Psoas muscle (tissue), 8 donors: ENCODE results near the gene GRIP1. TPM values are rescaled to one million over a fixed set of nuclear protein-coding genes. Genes with fewer than 3 reads are reported as not detected.

Experiments
- ATAC-seq, 4 donors: fragments of 200-7000 bp; cut with Tn5 transposase; one replicate each; pipeline ENCODE4 v1.9.1; 2020; ENCODE audit warnings: moderate library complexity in 3 of 4, mild to moderate bottlenecking in 2 of 4
- DNase-seq, 2 donors: peaks; one replicate each; pipeline ENCODE4 v3.0.0-alpha.2; 2020
- H3K27ac ChIP-seq: fragments of 200-600 bp; one replicate; pipeline ENCODE4 v1.8.0; 2022
- H3K27me3 ChIP-seq, 3 donors: fragments of 200-600 bp in 1 of 3; one replicate each; pipeline versions ENCODE4 v1.6.1 to v1.8.0; 2013 to 2022; ENCODE audit warnings: low read length in 2 of 3, mild to moderate bottlenecking in 2 of 3, moderate library complexity in 1 of 3; ENCODE audit not compliant: insufficient read depth in 3 of 3
- H3K36me3 ChIP-seq, 2 donors: fragments of 200-600 bp in 1 of 2; one replicate each; pipeline versions ENCODE4 v1.6.1 to v1.8.0; 2013 to 2022; ENCODE audit warnings: low read depth in 1 of 2, mild to moderate bottlenecking in 1 of 2, moderate library complexity in 1 of 2; ENCODE audit not compliant: insufficient read depth in 1 of 2
- H3K4me1 ChIP-seq: fragments of 200-600 bp; one replicate; pipeline ENCODE4 v1.8.0; 2022
- H3K4me3 ChIP-seq: fragments of 200-600 bp; one replicate; pipeline ENCODE4 v1.8.0; 2022; ENCODE audit warnings: mild to moderate bottlenecking
- H3K9me3 ChIP-seq: fragments of 200-600 bp; one replicate; pipeline ENCODE4 v1.8.0; 2022
- CTCF ChIP-seq: fragments of 200-600 bp; IDR thresholded peaks from one replicate; pipeline ENCODE4 v1.8.0; 2022; ENCODE audit warnings: antibody characterized with exemption
- WGBS, 3 donors: extraction: QIAGEN DNeasy Blood & Tissue Kit; methylation state at CpG; one replicate each; pipeline versions ENCODE4 v1.1.6 to v1.1.7; 2013; 5-methylcytosine and 5-hydroxymethylcytosine counted together
- intact Hi-C, 2 donors: fragments of 100-400 bp; cut with DNase I; formaldehyde crosslinking; loops; one replicate each; pipeline versions ENCODE4 v1.11.0 to v1.14.2; 2022
- polyA plus RNA-seq, 3 donors: library from polyadenylated mRNA; stranded (reverse); fragments of 200-250 nt; gene quantifications; one replicate each; pipeline ENCODE4 v1.2.3, GENCODE V29; 2013
- total RNA-seq, 4 donors: library from RNA; stranded (reverse); fragmentation: NEBNext Ultra II Directional in 2 of 4; extraction: Animal tissue kit (Norgen Biotek cat#: 25700) in 2 of 4; gene quantifications; one replicate each; pipeline versions ENCODE4 v1.2.1 to v1.2.4, GENCODE V29; 2021 to 2023
- donor health status: healthy with polysubstance abuse.
- donor health status: DM: no; HTN: no; CAD: no; lungs with moderate emphysema.
- donor health status: Bipolar disorder and iron deficiency.
- donor health status: healthy.
- donor health status: DM: yes; HTN: yes; CAD: no.
- donor health status: DM: no; HTN: no; CAD: no.
- donor health status: DM: no; HTN: no; CAD: no.
- donor health status: DM: yes; HTN: yes; CAD: no.

GRIP1 gene
- total and polyA plus RNA-seq, 7 donors, result 0.05 to 4.1 (median 1.6) TPM

GRCh38 chr12:66707002-66707697, 28.3 kb upstream of the GRIP1 start:
- no peak overlapping the region for H3K27ac ChIP-seq
- intact Hi-C loops, result no loop called here

GRCh38 chr12:66699738-66700482, 21.0 kb upstream of the GRIP1 start:
- H3K9me3 ChIP-seq, result no peaks in the 10 kb centered on the region
- intact Hi-C loops, result loop anchor here in 1 of 2 donors (10.0 kb wide), 1 partner anchor 425 kb away; no protein-coding TSS in a partner anchor
- H3K27me3 ChIP-seq, result peaks cover 0 to 9% (median 0%) of the 10 kb centered on the region in 3 donors
- 63 to 78% (median 72%) methylated on average over 4 of the region's 4 CpGs for WGBS, 3 donors
- no peak for DNase-seq
- no peak overlapping the region for H3K27ac ChIP-seq
- H3K4me1 ChIP-seq, result no peaks in the 10 kb centered on the region
- H3K36me3 ChIP-seq, result no peaks in the 10 kb centered on the region
- H3K4me3 ChIP-seq, result no peak overlapping the region
- no peak for TF ChIP-seq CTCF
- ATAC-seq, result no peak

More at GRCh38 chr12:66707002-66707697, 28.3 kb upstream of the GRIP1 start:
- no peak for ATAC-seq
- no peaks in the 10 kb centered on the region for H3K4me1 ChIP-seq
- WGBS, 3 donors, result 64 to 66% (median 65%) methylated on average over 4 of the region's 4 CpGs
- DNase-seq, result no peak
- H3K4me3 ChIP-seq, result no peak overlapping the region
- TF ChIP-seq CTCF, result no peak
- peaks cover 0 to 9% (median 0%) of the 10 kb centered on the region in 3 donors for H3K27me3 ChIP-seq
- no peaks in the 10 kb centered on the region for H3K36me3 ChIP-seq
- H3K9me3 ChIP-seq, result no peaks in the 10 kb centered on the region

GRCh38 chr12:66698558-66698957, 19.7 kb upstream of the GRIP1 start:
- Histone ChIP-seq H3K9me3 (no peaks in the 10 kb centered on the region), H3K36me3 (no peaks in the 10 kb centered on the region), H3K27me3 (peaks cover 0 to 7% (median 0%) of the 10 kb centered on the region in 3 donors), H3K27ac (no peak overlapping the region), H3K4me3 (no peak overlapping the region), H3K4me1 (no peaks in the 10 kb centered on the region)
- no peak for DNase-seq
- intact Hi-C loops, result loop anchor here in 1 of 2 donors (10.0 kb wide), 1 partner anchor 424 kb away; no protein-coding TSS in a partner anchor
- no peak for TF ChIP-seq CTCF
- 69 to 77% (median 74%) methylated on average over 4 of the region's 4 CpGs for WGBS, 3 donors
- no peak for ATAC-seq

GRCh38 chr12:66697404-66697803, 18.5 kb upstream of the GRIP1 start:
- intact Hi-C loops, result loop anchor here in 1 of 2 donors (10.0 kb wide), 1 partner anchor 423 kb away; no protein-coding TSS in a partner anchor
- Histone ChIP-seq H3K4me3 (no peak overlapping the region), H3K36me3 (no peaks in the 10 kb centered on the region), H3K27me3 (no peaks in the 10 kb centered on the region), H3K27ac (no peak overlapping the region), H3K4me1 (no peaks in the 10 kb centered on the region), H3K9me3 (no peaks in the 10 kb centered on the region)
- no peak for ATAC-seq
- 63 to 76% (median 70%) methylated on average over 3 of the region's 3 CpGs for WGBS, 3 donors
- no peak for DNase-seq
- TF ChIP-seq CTCF, result no peak
